Measurements from ENCODE around the gene RNASET2. TPM values are rescaled to one million over a fixed set of nuclear protein-coding genes. Genes with fewer than 3 reads are reported as not detected.

The RNASET2 gene
- total RNA-seq, 1 donor from 2014 or later = 32.3 TPM

GRCh38 chr6:166938150-166938549 is 18.2 kb downstream of the RNASET2 start:
- Mint-ChIP-seq H3K4me3 (no peak overlapping the region), H3K9me3 (no peaks in the 10 kb centered on the region), H3K36me3 (peaks cover 15% of the 10 kb centered on the region), H3K27ac (no peak overlapping the region), H3K27me3 (no peaks in the 10 kb centered on the region), H3K4me1 (ENCODE audit: unreplicated experiment) (no peaks in the 10 kb centered on the region)
- TF ChIP-seq CTCF (conservative IDR thresholded peaks at IDR 0.05) = no peak
- DNase-seq (ENCODE audit: extremely low spot score, unreplicated experiment) = peak; percentile 45

- DNase-seq (ENCODE audit: extremely low spot score, unreplicated experiment) = peak; percentile 16
- no peaks in the 10 kb centered on the region for H3K9me3 Mint-ChIP-seq
- H3K36me3 Mint-ChIP-seq = peaks cover 13% of the 10 kb centered on the region
- no peaks in the 10 kb centered on the region for H3K27me3 Mint-ChIP-seq
- no peak overlapping the region for H3K4me3 Mint-ChIP-seq
- no peak overlapping the region for H3K27ac Mint-ChIP-seq
- TF ChIP-seq CTCF (conservative IDR thresholded peaks at IDR 0.05) = no peak
- H3K4me1 Mint-ChIP-seq (ENCODE audit: unreplicated experiment) = no peaks in the 10 kb centered on the region
These were observed 18.6 kb downstream of the RNASET2 start for GRCh38 chr6:166937746-166938145.

- Mint-ChIP-seq H3K36me3 (peaks cover 15% of the 10 kb centered on the region), H3K4me3 (no peak overlapping the region), H3K27me3 (no peaks in the 10 kb centered on the region), H3K9me3 (no peaks in the 10 kb centered on the region), H3K27ac (no peak overlapping the region), H3K4me1 (ENCODE audit: unreplicated experiment) (no peaks in the 10 kb centered on the region)
- peak; percentile 34 for DNase-seq (ENCODE audit: extremely low spot score, unreplicated experiment)
- no peak for TF ChIP-seq CTCF (conservative IDR thresholded peaks at IDR 0.05)
These were observed 20.1 kb downstream of the RNASET2 start for GRCh38 chr6:166936079-166936787.

- no peak for DNase-seq (ENCODE audit: extremely low spot score, unreplicated experiment)
- no peaks in the 10 kb centered on the region for H3K9me3 Mint-ChIP-seq
- no peak overlapping the region for H3K27ac Mint-ChIP-seq
- no peak overlapping the region for H3K4me3 Mint-ChIP-seq
- no peaks in the 10 kb centered on the region for H3K4me1 Mint-ChIP-seq (ENCODE audit: unreplicated experiment)
- peaks cover 15% of the 10 kb centered on the region for H3K36me3 Mint-ChIP-seq
- H3K27me3 Mint-ChIP-seq = no peaks in the 10 kb centered on the region
- TF ChIP-seq CTCF (conservative IDR thresholded peaks at IDR 0.05) = no peak
These were observed 21.0 kb downstream of the RNASET2 start for GRCh38 chr6:166935353-166935752.

GRCh38 chr6:166934174-166934573 is 22.2 kb downstream of the RNASET2 start:
- DNase-seq (ENCODE audit: extremely low spot score, unreplicated experiment) = peak; percentile 49
- Mint-ChIP-seq H3K36me3 (peaks cover 12% of the 10 kb centered on the region), H3K4me1 (ENCODE audit: unreplicated experiment) (no peaks in the 10 kb centered on the region), H3K27ac (no peak overlapping the region), H3K9me3 (no peaks in the 10 kb centered on the region), H3K4me3 (no peak overlapping the region), H3K27me3 (no peaks in the 10 kb centered on the region)
- TF ChIP-seq CTCF (conservative IDR thresholded peaks at IDR 0.05) = no peak
